Esophagus squamous epithelium (tissue), 4 donors: Measurements from ENCODE around the gene UBE2G2.

Experiments
- POLR2A ChIP-seq, 4 donors: fragments of 450-650 bp; IDR thresholded peaks; one replicate each; pipeline ENCODE4 v1.6.1; 2017; ENCODE audit warnings: antibody characterized with exemption in 4 of 4, mild to moderate bottlenecking in 4 of 4, moderate library complexity in 3 of 4
- TF ChIP-seq, protein P1 (sequence below), 6 experiments: fragments of 450-650 bp in 4 of 6; fragments of 200-600 bp in 2 of 6; sonication (generic) in 2 of 6; IDR thresholded peaks; one replicate each; pipeline ENCODE4 v1.5.1; 2016 to 2019; ENCODE audit warnings: antibody characterized with exemption in 6 of 6, mild to moderate bottlenecking in 4 of 6, moderate library complexity in 4 of 6

DNA sequence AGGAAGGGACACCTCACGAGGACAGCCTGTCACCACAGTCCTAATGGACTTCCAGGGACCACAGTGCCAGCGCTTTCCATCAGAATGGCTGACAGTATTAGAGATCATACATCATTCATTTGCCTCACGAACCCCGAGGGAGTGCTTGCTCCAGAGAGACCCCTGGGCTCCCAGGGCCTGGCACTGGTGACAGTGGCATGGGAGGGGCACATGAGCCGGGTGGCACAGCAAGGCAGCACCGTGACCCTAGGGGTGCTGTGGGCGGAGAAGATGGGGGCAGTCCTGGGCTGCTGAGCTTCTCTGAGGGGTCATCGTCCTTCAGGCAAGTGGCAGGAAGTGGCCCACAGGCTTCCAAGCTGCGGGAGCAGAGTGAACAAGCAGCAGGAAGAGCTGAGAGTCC is 73.9 kb downstream of the UBE2G2 start:
- TF ChIP-seq, protein P1, sequence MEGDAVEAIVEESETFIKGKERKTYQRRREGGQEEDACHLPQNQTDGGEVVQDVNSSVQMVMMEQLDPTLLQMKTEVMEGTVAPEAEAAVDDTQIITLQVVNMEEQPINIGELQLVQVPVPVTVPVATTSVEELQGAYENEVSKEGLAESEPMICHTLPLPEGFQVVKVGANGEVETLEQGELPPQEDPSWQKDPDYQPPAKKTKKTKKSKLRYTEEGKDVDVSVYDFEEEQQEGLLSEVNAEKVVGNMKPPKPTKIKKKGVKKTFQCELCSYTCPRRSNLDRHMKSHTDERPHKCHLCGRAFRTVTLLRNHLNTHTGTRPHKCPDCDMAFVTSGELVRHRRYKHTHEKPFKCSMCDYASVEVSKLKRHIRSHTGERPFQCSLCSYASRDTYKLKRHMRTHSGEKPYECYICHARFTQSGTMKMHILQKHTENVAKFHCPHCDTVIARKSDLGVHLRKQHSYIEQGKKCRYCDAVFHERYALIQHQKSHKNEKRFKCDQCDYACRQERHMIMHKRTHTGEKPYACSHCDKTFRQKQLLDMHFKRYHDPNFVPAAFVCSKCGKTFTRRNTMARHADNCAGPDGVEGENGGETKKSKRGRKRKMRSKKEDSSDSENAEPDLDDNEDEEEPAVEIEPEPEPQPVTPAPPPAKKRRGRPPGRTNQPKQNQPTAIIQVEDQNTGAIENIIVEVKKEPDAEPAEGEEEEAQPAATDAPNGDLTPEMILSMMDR (IDR thresholded peaks at IDR 0.05) = no peak
- no peak for TF ChIP-seq POLR2A (IDR thresholded peaks at IDR 0.05)
